Measurements from ENCODE around the gene EZR.
"Not testable (repeated sequence)": the region's sequence is repeated elsewhere in the genome, so short reads cannot be mapped to it uniquely, and the experiment has no call there.

Gene EZR

GRCh38 chr6:158797331-158798310 is 21.5 kb downstream of the EZR start:
- DNase-seq (ENCODE audit: low read depth): no peak

GRCh38 chr6:158796353-158796752 is 22.8 kb downstream of the EZR start:
- no peak for DNase-seq (ENCODE audit: low read depth)

GRCh38 chr6:158795516-158795915 is 23.7 kb downstream of the EZR start:
- no peak for DNase-seq (ENCODE audit: low read depth)

- DNase-seq (ENCODE audit: low read depth): no peak
Observed at GRCh38 chr6:158793432-158793831, 25.7 kb downstream of the EZR start.

- DNase-seq (ENCODE audit: low read depth): not testable (repeated sequence)
Observed at GRCh38 chr6:158792505-158792904, 26.7 kb downstream of the EZR start.

GRCh38 chr6:158791274-158791855 is 27.8 kb downstream of the EZR start:
- DNase-seq (ENCODE audit: low read depth): no peak

- no peak for DNase-seq (ENCODE audit: low read depth)
Observed at GRCh38 chr6:158789115-158789917, 29.9 kb downstream of the EZR start.

- DNase-seq (ENCODE audit: low read depth): no peak
Observed at GRCh38 chr6:158787395-158787794, 31.8 kb downstream of the EZR start.

- no peak for DNase-seq (ENCODE audit: low read depth)
Observed at GRCh38 chr6:158786645-158787304, 32.4 kb downstream of the EZR start.

GRCh38 chr6:158785036-158785435 is 34.1 kb downstream of the EZR start:
- DNase-seq (ENCODE audit: low read depth): no peak

- DNase-seq (ENCODE audit: low read depth): no peak
Observed at GRCh38 chr6:158784505-158784904, 34.7 kb downstream of the EZR start.

- DNase-seq (ENCODE audit: low read depth): no peak
Observed at GRCh38 chr6:158783851-158784250, 35.3 kb downstream of the EZR start.

- no peak for DNase-seq (ENCODE audit: low read depth)
Observed at GRCh38 chr6:158783167-158783450, 36.1 kb downstream of the EZR start.

GRCh38 chr6:158782432-158783166 is 36.6 kb downstream of the EZR start:
- no peak for DNase-seq (ENCODE audit: low read depth)

GRCh38 chr6:158781692-158782373 is 37.3 kb downstream of the EZR start:
- DNase-seq (ENCODE audit: low read depth): no peak

- DNase-seq (ENCODE audit: low read depth): no peak
Observed at GRCh38 chr6:158780988-158781691, 38.0 kb downstream of the EZR start.

GRCh38 chr6:158780246-158780884 is 38.8 kb downstream of the EZR start:
- no peak for DNase-seq (ENCODE audit: low read depth)

- no peak for DNase-seq (ENCODE audit: low read depth)
Observed at GRCh38 chr6:158778005-158778527, 41.1 kb downstream of the EZR start.

- no peak for DNase-seq (ENCODE audit: low read depth)
Observed at GRCh38 chr6:158777510-158777909, 41.7 kb downstream of the EZR start.

- DNase-seq (ENCODE audit: low read depth): no peak
Observed at GRCh38 chr6:158776737-158777136, 42.4 kb downstream of the EZR start.
